ENCODE measurements around the gene MRPS18B. TPM values are rescaled to one million over a fixed set of nuclear protein-coding genes. Genes with fewer than 3 reads are reported as not detected.

Gene MRPS18B
- total RNA-seq, 1 experiment from 2014 or later: 70.4 TPM

- no peak overlapping the region for H3K27ac ChIP-seq (ENCODE audit: low read depth, low read length, poor library complexity, severe bottlenecking)
- H3K36me3 ChIP-seq (ENCODE audit: insufficient read depth, low read length, poor library complexity, severe bottlenecking): peaks cover 71% of the 10 kb centered on the region
Measured at GRCh38 chr6:30654798-30655742, 37.4 kb downstream of the MRPS18B start.

GRCh38 chr6:30655743-30656094 is 38.1 kb downstream of the MRPS18B start:
- BruUV-seq (replicated peaks): no TSS peak
- CTCF ChIA-PET: no interaction called here

More at GRCh38 chr6:30654798-30655742, 37.4 kb downstream of the MRPS18B start:
- TSS peak; percentile 36 for BruUV-seq (replicated peaks)
- TF ChIP-seq EZH2 (IDR thresholded peaks at IDR 0.05; ENCODE audit: borderline replicate concordance, low read depth, low read length, poor library complexity, severe bottlenecking) (no peak), CTCF (conservative IDR thresholded peaks at IDR 0.05; ENCODE audit: low read depth, low read length) (no peak)
- Histone ChIP-seq H3K4me1 (ENCODE audit: insufficient read depth, low read length, poor library complexity, severe bottlenecking) (no peaks in the 10 kb centered on the region), H3K9me3 (ENCODE audit: low read depth, low read length, poor library complexity, severe bottlenecking) (no peaks in the 10 kb centered on the region), H3K27me3 (replicated peaks; ENCODE audit: insufficient read depth, low read depth, low read length, poor library complexity) (no peaks in the 10 kb centered on the region), H3K4me3 (ENCODE audit: low read depth, low read length, poor library complexity, severe bottlenecking) (no peak overlapping the region)
- POLR2A ChIA-PET (ENCODE audit: low non-redundant PET): no interaction called here
- intact Hi-C loops (cut with micrococcal nuclease; ENCODE audit: unreplicated experiment): no loop called here
- CTCF ChIA-PET: no interaction called here
- DNase-seq (ENCODE audit: low spot score): no peak

GRCh38 chr6:30656513-30656912 is 38.9 kb downstream of the MRPS18B start:
- H3K36me3 ChIP-seq (ENCODE audit: insufficient read depth, low read length, poor library complexity, severe bottlenecking): peaks cover 68% of the 10 kb centered on the region
- ChIA-PET POLR2A (ENCODE audit: low non-redundant PET) (no interaction called here), CTCF (no interaction called here)
- no peak for TF ChIP-seq CTCF (conservative IDR thresholded peaks at IDR 0.05; ENCODE audit: low read depth, low read length)
- no peak for TF ChIP-seq EZH2 (IDR thresholded peaks at IDR 0.05; ENCODE audit: borderline replicate concordance, low read depth, low read length, poor library complexity, severe bottlenecking)
- TSS peak; percentile 8 for BruUV-seq (replicated peaks)
- no peak for DNase-seq (ENCODE audit: low spot score)
- no peaks in the 10 kb centered on the region for H3K9me3 ChIP-seq (ENCODE audit: low read depth, low read length, poor library complexity, severe bottlenecking)
- no peak overlapping the region for H3K27ac ChIP-seq (ENCODE audit: low read depth, low read length, poor library complexity, severe bottlenecking)
- H3K4me3 ChIP-seq (ENCODE audit: low read depth, low read length, poor library complexity, severe bottlenecking): no peak overlapping the region
- H3K27me3 ChIP-seq (replicated peaks; ENCODE audit: insufficient read depth, low read depth, low read length, poor library complexity): no peaks in the 10 kb centered on the region
- H3K4me1 ChIP-seq (ENCODE audit: insufficient read depth, low read length, poor library complexity, severe bottlenecking): no peaks in the 10 kb centered on the region
- intact Hi-C loops (cut with micrococcal nuclease; ENCODE audit: unreplicated experiment): no loop called here

More at GRCh38 chr6:30655743-30656094, 38.1 kb downstream of the MRPS18B start:
- intact Hi-C loops (cut with micrococcal nuclease; ENCODE audit: unreplicated experiment): no loop called here
- Histone ChIP-seq H3K27ac (ENCODE audit: low read depth, low read length, poor library complexity, severe bottlenecking) (no peak overlapping the region), H3K4me1 (ENCODE audit: insufficient read depth, low read length, poor library complexity, severe bottlenecking) (no peaks in the 10 kb centered on the region), H3K36me3 (ENCODE audit: insufficient read depth, low read length, poor library complexity, severe bottlenecking) (peaks cover 74% of the 10 kb centered on the region), H3K4me3 (ENCODE audit: low read depth, low read length, poor library complexity, severe bottlenecking) (no peak overlapping the region), H3K9me3 (ENCODE audit: low read depth, low read length, poor library complexity, severe bottlenecking) (no peaks in the 10 kb centered on the region), H3K27me3 (replicated peaks; ENCODE audit: insufficient read depth, low read depth, low read length, poor library complexity) (no peaks in the 10 kb centered on the region)
- POLR2A ChIA-PET (ENCODE audit: low non-redundant PET): no interaction called here
- DNase-seq (ENCODE audit: low spot score): no peak
- TF ChIP-seq EZH2 (IDR thresholded peaks at IDR 0.05; ENCODE audit: borderline replicate concordance, low read depth, low read length, poor library complexity, severe bottlenecking) (no peak), CTCF (conservative IDR thresholded peaks at IDR 0.05; ENCODE audit: low read depth, low read length) (no peak)

Measured in A673 (cell line).